OCI-LY3 (cell line): ENCODE data around the gene MYO7A.

Experiments
- CTCF ChIP-seq: fragments of 200-600, 300-600 bp; sonication (generic); IDR thresholded peaks from 2 replicates; pipeline ENCODE4 v1.5.1; 2014; ENCODE audit warnings: antibody characterized with exemption, low read length, low read depth
- EZH2phosphoT487 ChIP-seq: fragments of 200-600 bp; shearing (Covaris generic); IDR thresholded peaks from 2 replicates; pipeline ENCODE4 v1.6.1; 2018; ENCODE audit warnings: antibody characterized with exemption, mixed run types, low read depth

- no peak for TF ChIP-seq CTCF
- no peak for TF ChIP-seq EZH2phosphoT487
These were observed 32.2 kb upstream of the MYO7A start for GRCh38 chr11:77095551-77096490.
